ENCODE data around the gene PACS2. TPM values are rescaled to one million over a fixed set of nuclear protein-coding genes. Genes with fewer than 3 reads are reported as not detected.

PACS2 gene
- total RNA-seq, 3 donors from 2014 or later, result 46.0 to 70.9 (median 67.8) TPM

DNA sequence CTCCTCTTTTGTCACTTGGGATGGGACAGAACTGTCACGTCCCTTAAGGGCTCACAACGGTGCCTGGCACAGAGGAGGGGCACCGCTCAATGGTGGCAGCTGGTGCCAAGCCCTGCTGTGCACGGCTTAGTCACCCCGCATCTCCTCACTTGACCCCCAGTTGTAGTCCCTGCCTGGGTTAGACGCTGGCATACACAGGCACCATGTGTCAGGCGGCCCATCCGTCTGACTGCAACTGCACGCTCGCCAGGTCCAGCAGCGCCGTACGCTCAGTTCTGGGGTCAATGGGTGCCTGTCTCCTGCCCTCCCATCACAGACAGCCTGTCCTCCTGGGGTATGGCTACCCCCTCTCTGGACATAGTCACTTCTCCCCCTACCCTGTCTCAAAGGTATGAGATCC, 1.6 kb upstream of the PACS2 start:
- no peaks in the 10 kb centered on the region for H3K9me3 ChIP-seq
- no peak for DNase-seq (ENCODE audit: low spot score in 2 of 2)
- TF ChIP-seq, protein P1, sequence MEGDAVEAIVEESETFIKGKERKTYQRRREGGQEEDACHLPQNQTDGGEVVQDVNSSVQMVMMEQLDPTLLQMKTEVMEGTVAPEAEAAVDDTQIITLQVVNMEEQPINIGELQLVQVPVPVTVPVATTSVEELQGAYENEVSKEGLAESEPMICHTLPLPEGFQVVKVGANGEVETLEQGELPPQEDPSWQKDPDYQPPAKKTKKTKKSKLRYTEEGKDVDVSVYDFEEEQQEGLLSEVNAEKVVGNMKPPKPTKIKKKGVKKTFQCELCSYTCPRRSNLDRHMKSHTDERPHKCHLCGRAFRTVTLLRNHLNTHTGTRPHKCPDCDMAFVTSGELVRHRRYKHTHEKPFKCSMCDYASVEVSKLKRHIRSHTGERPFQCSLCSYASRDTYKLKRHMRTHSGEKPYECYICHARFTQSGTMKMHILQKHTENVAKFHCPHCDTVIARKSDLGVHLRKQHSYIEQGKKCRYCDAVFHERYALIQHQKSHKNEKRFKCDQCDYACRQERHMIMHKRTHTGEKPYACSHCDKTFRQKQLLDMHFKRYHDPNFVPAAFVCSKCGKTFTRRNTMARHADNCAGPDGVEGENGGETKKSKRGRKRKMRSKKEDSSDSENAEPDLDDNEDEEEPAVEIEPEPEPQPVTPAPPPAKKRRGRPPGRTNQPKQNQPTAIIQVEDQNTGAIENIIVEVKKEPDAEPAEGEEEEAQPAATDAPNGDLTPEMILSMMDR (IDR thresholded peaks at IDR 0.05), result no peak
- TF ChIP-seq POLR2A (IDR thresholded peaks at IDR 0.05) (no peak), POLR2AphosphoS5 (IDR thresholded peaks at IDR 0.05) (no peak)
- no peaks in the 10 kb centered on the region for H3K36me3 ChIP-seq
- H3K27ac ChIP-seq, result peak overlapping the region; percentile 93 to 98
- H3K4me3 ChIP-seq, result no peak overlapping the region
- H3K27me3 ChIP-seq, result no peaks in the 10 kb centered on the region
- intact Hi-C loops (cut with DNase I; ENCODE audit: low total_unique reads), result loop anchor here (10.0 kb wide), 1 partner anchor 68 kb away; the partner anchor contains the start of gene BTBD6
- peaks cover 10 to 21% of the 10 kb centered on the region in 2 donors for H3K4me1 ChIP-seq

DNA sequence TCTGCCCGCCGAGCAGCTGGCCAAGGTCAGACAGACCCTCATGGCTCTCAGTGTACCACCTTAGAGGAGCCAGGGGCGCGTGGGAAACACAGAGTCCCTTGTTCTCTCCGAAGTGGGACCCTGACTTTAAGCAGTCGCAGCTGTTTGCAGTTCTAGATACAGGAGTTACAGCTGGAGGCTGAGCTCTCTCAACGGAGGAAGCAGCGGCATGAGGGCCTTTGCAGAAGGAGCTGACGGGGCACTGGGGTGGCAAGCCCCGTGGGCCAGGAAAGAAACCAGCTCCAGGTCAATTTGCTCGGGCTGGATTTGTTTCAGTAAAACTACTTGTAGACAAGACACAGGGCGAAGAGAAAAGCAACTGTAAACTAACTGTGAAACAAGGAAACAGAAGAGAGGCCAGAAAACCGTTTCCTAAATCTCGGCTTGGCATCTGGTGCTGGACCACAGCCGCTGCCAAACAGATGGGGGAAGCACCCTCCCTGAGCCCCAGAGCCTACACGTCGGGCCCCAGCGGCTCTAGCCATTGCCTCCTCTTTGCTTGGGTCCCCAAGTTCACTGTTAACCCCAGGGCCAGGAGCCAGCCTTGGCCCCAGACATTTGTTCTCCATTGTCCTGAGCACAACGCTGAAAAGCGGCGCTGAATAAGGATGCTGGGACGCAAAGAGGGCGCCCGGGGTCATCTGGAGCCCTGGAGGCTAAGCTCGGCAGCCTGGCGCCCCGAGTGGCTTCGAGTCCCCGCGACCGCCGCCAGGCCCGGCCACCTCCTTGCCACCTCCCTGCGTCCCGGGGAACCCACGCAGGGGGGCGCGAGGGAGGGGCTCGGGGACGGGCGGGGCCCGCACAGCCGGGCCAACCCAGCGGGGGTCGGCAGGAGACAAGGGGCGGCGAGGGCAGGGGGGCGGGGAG, 914 bp upstream of the PACS2 start:
- Histone ChIP-seq H3K4me3 (peak overlapping the region; percentile 67 to 99 (median 77)), H3K27ac (peak overlapping the region; percentile 93 to 98), H3K27me3 (no peaks in the 10 kb centered on the region), H3K4me1 (peaks cover 10 to 21% of the 10 kb centered on the region in 2 donors), H3K36me3 (no peaks in the 10 kb centered on the region), H3K9me3 (no peaks in the 10 kb centered on the region)
- no peak for DNase-seq (ENCODE audit: low spot score in 2 of 2)
- intact Hi-C loops (cut with DNase I; ENCODE audit: low total_unique reads), result loop anchor here (10.0 kb wide), 1 partner anchor 69 kb away; the partner anchor contains the start of gene BTBD6
- TF ChIP-seq, protein P1 (IDR thresholded peaks at IDR 0.05), result no peak
- no peak for TF ChIP-seq POLR2A (IDR thresholded peaks at IDR 0.05)
- TF ChIP-seq POLR2AphosphoS5 (IDR thresholded peaks at IDR 0.05), result no peak

DNA sequence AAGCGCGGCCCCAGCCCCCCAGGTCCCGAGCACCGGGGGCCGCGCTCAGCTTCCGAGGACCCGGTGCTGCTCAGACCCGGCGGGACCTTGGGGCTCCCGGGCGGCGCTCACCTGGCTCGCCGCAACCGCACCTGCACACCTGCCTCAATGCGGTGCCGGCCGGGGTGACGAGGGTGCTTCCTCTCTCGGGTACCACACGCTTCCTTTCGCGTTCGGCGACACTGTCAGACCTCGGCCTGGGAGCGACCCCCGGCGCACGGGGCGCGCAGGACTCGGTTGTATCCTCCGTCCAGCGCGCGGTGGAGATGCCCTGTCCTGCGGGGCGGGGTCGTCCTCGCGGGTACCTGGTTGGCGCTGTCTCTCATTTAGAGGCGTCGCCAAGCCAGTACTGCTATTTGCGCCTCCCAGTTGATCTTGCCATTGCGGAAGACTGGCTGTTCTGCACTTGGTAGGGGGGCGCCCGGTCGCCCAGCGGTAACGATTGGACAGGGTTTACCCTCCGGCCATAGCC, 718 bp downstream of the PACS2 start:
- Histone ChIP-seq H3K27me3 (no peaks in the 10 kb centered on the region), H3K9me3 (no peaks in the 10 kb centered on the region), H3K4me1 (peaks cover 10 to 21% of the 10 kb centered on the region in 2 donors), H3K27ac (peak overlapping the region; percentile 57 to 90), H3K36me3 (no peaks in the 10 kb centered on the region), H3K4me3 (peak overlapping the region; percentile 63 to 98 (median 73))
- peak in 1 of 3 donors; percentile 17 for TF ChIP-seq POLR2AphosphoS5 (IDR thresholded peaks at IDR 0.05)
- TF ChIP-seq, protein P1 (IDR thresholded peaks at IDR 0.05), result no peak
- intact Hi-C loops (cut with DNase I; ENCODE audit: low total_unique reads), result loop anchor here (10.0 kb wide), 1 partner anchor 70 kb away; the partner anchor contains the start of gene BTBD6
- no peak for DNase-seq (ENCODE audit: low spot score in 2 of 2)

DNA sequence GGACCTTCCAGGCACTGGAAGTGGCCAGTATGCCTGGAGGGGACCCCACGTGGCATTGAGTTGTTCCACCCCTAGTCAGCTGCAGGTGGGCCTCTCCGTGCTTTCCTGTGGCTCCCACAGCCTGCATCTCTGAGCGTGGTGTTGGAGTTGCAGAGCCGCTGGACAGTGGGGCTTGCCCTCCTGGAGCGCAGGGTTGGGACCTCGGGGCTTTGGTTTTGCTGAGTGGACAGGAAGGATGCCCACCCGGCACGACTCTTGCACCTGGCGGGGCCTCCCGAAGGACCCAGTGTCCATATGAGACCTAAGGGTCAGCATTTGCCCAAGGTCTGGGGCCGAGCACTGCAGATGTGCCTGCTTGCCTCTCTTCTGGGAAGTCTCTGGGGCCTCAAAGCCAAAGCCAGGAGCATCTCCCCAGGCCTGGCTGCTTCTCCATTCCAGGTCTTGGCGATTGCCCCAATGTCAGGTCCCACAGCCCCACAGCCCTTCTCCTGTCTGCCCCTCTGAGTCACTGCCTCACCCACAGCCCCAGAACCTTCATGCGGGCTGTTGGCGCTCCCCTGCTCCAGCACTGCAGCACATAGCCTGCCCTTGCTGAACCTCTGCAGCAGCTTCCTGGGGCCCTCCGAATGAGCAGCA, 1.5 kb downstream of the PACS2 start:
- intact Hi-C loops (cut with DNase I; ENCODE audit: low total_unique reads), result loop anchor here (10.0 kb wide), 1 partner anchor 71 kb away; the partner anchor contains the start of gene BTBD6
- H3K27ac ChIP-seq, result peak overlapping the region in 1 of 2 donors; percentile 90

More for the DNA sequence above, 1.5 kb downstream of the PACS2 start:
- no peak for DNase-seq (ENCODE audit: low spot score in 2 of 2)
- H3K9me3 ChIP-seq, result no peaks in the 10 kb centered on the region
- no peaks in the 10 kb centered on the region for H3K27me3 ChIP-seq
- H3K36me3 ChIP-seq, result no peaks in the 10 kb centered on the region
- TF ChIP-seq POLR2A (IDR thresholded peaks at IDR 0.05) (no peak), POLR2AphosphoS5 (IDR thresholded peaks at IDR 0.05) (no peak)
- TF ChIP-seq, protein P1 (IDR thresholded peaks at IDR 0.05), result no peak
- H3K4me3 ChIP-seq, result peak overlapping the region; percentile 63 to 98 (median 73)
- peaks cover 10 to 21% of the 10 kb centered on the region in 2 donors for H3K4me1 ChIP-seq

All from breast epithelium (tissue), 4 donors.